Glomerular visceral epithelial cell (primary cell): ENCODE data around the gene CSRP3.

Source experiments
- DNase-seq: peaks from one replicate; pipeline ENCODE4 v3.0.0-alpha.2; 2016; ENCODE audit errors: extremely low spot score

Gene CSRP3

DNA sequence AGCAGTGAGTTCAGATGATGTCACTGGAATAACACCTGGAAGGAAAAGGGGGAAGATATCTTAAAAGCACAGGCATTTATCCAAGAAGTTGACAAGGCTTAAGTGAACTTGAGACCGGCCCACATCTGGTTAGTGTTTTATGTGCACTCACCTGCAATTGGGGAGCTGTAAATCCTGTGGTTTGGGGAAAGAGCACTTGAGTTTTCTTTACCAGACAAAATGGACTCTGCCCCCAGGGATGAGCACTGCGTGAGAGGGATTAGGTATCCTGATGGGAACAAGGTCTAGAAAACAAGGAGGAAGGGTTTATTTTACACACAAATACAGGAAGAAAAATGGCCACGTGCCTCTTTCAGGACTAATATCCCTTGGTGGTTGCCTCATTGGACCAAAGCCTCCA, 23.8 kb upstream of the CSRP3 start:
- no peak for DNase-seq

DNA sequence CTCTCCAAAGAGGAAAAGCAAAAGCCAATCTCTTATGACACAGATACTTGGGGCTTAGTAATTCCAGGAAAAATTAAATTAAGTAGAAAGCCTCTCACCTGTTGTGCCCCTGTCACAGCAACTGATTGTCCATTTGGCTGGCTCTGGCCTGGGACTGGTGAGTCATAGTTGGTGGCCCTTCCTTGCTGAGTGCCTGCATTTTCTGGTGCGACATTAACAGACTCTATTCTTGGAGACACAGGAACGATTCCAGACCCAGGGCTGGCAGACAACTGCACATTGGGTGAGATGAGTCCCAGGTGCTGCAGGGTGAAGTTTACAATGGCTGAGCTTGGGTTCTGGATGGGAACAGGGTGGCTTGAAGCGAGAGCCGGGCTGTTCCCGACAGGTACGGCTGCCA, 23.3 kb upstream of the CSRP3 start:
- DNase-seq, result no peak

- no peak for DNase-seq
Observed at GRCh38 chr11:19220903-19221724, 19.3 kb upstream of the CSRP3 start.

DNA sequence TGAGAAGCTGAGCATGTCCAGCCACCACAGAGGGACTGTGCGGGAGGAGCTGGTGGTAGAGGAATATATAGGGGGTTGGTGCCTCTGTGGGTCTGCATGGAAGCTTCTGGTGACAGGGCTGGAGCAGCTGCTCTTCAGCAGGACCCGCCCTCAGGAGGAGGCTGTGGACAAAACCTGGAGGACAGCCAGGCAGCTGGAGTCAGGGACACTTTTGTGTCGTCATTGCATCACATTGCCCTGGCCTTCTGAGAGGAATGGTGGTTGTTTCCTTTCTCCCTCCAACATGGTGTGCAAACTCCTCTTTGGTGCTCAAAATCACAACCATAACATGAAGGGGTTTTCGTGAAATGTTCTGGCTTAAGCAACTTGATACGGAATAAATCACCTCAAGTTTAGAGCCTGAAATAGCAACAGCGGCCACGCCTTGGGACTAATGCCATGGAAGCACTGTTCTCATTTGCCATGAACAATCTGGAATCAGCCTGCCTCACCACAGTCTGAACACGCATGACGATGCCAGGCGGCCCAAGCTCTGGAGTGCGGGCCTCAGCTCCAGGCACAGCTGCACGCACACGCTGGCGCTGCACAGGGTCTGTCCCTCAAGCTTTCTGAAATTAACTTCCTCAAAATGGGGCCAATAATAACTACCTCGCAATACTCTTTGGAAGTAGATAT, 17.1 kb upstream of the CSRP3 start:
- no peak for DNase-seq

GRCh38 chr11:19218216-19218615, 16.4 kb upstream of the CSRP3 start:
- no peak for DNase-seq

- no peak for DNase-seq
Observed at GRCh38 chr11:19216709-19217374, 15.1 kb upstream of the CSRP3 start.

DNA sequence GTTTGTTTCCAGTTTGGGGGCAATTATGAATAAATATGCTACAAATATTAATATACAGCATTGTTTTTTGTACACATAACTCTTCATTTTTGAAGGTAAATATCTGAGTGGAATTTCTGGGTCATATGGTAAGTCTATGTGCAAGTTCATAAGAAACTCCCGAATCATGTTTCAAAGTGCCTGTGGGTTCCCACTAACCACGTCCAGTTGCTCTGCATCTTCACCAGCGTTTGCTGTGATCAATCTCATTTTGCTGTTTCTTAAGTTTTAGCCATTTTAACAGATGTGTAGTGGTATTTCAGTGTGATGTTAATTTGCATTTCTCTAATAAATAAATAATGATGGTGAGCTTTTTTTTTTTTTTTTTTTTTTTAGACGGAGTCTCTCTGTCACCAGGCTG, 14.2 kb upstream of the CSRP3 start:
- DNase-seq, result no peak

GRCh38 chr11:19209617-19210370, 8.0 kb upstream of the CSRP3 start:
- DNase-seq, result no peak

- DNase-seq, result no peak
Observed at GRCh38 chr11:19208959-19209546, 7.3 kb upstream of the CSRP3 start.

GRCh38 chr11:19208181-19208580, 6.4 kb upstream of the CSRP3 start:
- no peak for DNase-seq

- DNase-seq, result no peak
Observed at GRCh38 chr11:19204836-19205235, 3.1 kb upstream of the CSRP3 start.

GRCh38 chr11:19200410-19201201, 1.2 kb downstream of the CSRP3 start:
- peak; percentile 79 for DNase-seq

GRCh38 chr11:19199771-19200170, 2.0 kb downstream of the CSRP3 start:
- no peak for DNase-seq

GRCh38 chr11:19199048-19199447, 2.7 kb downstream of the CSRP3 start:
- DNase-seq, result no peak

DNA sequence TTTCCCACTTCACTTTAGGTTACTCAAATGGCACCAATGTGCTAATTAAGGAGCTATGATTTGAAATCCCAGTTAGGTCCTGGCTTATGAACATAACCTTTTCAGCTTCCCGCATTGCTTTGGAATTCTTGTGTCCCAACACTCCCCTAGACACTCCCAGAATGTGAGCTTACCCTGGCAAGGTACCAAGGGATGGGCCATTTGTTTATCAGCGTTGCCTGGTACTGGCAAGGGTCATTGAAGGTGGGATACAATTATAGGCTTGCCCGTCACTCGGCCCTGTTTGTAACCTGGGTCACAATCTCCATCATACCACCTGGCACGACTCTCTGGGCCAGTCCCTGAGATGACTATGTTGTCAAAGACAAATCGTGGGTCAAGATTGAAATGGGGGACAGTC, 5.4 kb downstream of the CSRP3 start:
- DNase-seq, result no peak

DNA sequence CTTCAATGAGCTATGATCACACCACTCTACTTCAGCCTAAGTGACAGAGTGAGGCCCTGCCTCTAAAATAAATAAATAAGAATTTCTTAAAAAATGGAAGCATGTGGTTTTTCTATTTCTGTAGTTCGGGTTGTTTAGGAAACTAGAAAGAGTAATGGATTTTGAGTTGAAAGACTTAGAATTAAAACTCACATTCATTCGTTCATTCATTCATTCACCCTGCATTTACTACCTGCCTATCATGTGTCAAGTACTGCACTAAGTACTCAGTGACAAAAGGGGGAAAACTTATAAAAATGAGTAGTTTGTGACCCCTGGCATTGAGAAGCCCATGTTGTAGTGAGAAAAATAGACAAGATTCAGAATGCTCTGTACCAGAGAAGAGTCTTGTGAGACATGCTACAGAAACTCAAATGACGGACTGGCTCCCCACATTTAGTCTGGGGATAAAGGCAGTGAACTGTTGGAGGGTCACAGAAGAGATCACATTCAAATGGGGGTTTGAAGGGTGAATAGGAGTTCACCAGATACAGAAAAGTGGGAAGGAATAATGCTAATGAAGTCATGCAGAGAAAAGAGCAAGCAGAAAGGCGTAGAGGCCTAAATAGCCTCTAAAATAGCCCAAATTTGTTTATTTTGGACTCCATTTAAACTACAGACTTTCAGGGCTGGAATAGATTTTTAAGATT, 7.0 kb downstream of the CSRP3 start:
- no peak for DNase-seq

GRCh38 chr11:19193916-19194315, 7.9 kb downstream of the CSRP3 start:
- no peak for DNase-seq

DNA sequence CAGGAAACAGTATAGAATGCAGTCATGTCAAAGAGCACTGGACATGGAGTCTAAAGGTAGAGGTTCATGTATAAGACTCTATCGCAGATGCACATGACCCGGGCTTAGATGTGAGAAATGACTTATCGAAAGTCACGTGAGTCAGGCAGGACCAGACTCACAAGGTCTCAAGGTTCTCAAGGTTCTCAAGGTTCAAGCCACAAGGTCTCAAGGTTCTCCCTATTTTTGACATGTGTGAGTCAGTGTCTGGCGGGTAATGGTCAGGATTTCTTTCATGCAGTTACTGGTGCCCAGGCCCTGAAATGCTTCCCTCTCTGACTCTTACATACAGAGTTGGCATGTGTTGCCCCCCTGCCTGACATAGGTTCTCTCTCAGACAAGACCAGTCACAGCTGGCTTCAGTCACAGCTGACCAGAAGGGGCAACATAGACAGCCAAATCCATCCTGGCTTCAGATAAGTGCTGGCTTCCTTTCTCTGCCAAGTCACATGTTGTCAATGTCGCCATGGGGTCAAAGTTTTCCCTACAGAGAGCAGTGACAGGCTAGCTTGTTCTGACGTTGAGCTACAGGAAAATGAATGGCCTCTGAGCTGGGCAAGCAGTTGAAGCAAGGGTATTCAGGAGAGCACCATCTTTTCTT, 10.1 kb downstream of the CSRP3 start:
- DNase-seq, result no peak

- no peak for DNase-seq
Observed at GRCh38 chr11:19187833-19188258, 13.9 kb downstream of the CSRP3 start.
